IMR-90 (cell line): ENCODE measurements around the gene ZNF677. TPM values are rescaled to one million over a fixed set of nuclear protein-coding genes. Genes with fewer than 3 reads are reported as not detected.

Source experiments
- ATAC-seq: fragments of 200-7000 bp; cut with Tn5 transposase; 2 replicates; pipeline ENCODE4 v1.9.1; 2020; ENCODE audit warnings: low read depth, mild to moderate bottlenecking, moderate library complexity
- BruUV-seq: library from RNA; stranded (reverse); fragments of 400-500 nt; replicated peaks from 2 replicates; lab custom pipeline; 2021; lab: Mats Ljungman, UMichigan
- CTCF ChIA-PET: fragments of 300-600 bp; formaldehyde crosslinking; extraction: SDS; loops from one replicate; lab custom pipeline; 2021; ENCODE audit warnings: antibody characterized with exemption; lab: Yijun Ruan, JAX
- POLR2A ChIA-PET: fragments of 300-600 bp; sonication (Branson Sonifier 250); formaldehyde crosslinking; loops from one replicate; lab custom pipeline; 2022; ENCODE audit warnings: antibody characterized with exemption; ENCODE audit not compliant: unreplicated experiment; lab: Charles Lee
- DNase-seq: peaks from one replicate; pipeline ENCODE4 v3.0.0; 2013
- H2AFZ ChIP-seq: replicated peaks from 2 replicates; pipeline ENCODE3; 2013; ENCODE audit warnings: low read length, mild to moderate bottlenecking; ENCODE audit not compliant: poor library complexity
- H2AK5ac ChIP-seq: 2 replicates; pipeline ENCODE4 v1.6.1; 2013; ENCODE audit warnings: low read depth, low read length, inconsistent platforms
- H2AK9ac ChIP-seq: replicated peaks from 2 replicates; pipeline ENCODE3; 2013; ENCODE audit warnings: mild to moderate bottlenecking, low read depth, low read length, moderate library complexity; ENCODE audit not compliant: poor library complexity
- H2BK120ac ChIP-seq: 2 replicates; pipeline ENCODE4 v1.6.1; 2013; ENCODE audit warnings: low read depth, low read length, inconsistent platforms
- H2BK15ac ChIP-seq: 3 replicates; pipeline ENCODE4 v1.6.1; 2013; ENCODE audit warnings: low read depth, low read length, inconsistent platforms
- H2BK20ac ChIP-seq: 2 replicates; pipeline ENCODE4 v1.6.1; 2013; ENCODE audit warnings: low read depth, mild to moderate bottlenecking, inconsistent platforms, low read length, moderate library complexity
- H2BK5ac ChIP-seq: 2 replicates; pipeline ENCODE4 v1.6.1; 2013; ENCODE audit warnings: mild to moderate bottlenecking, low read depth, low read length, inconsistent platforms; ENCODE audit not compliant: poor library complexity, severe bottlenecking
- H3K14ac ChIP-seq: replicated peaks from 2 replicates; pipeline ENCODE4 v1.6.1; 2013; ENCODE audit warnings: low read depth, low read length, inconsistent platforms
- H3K18ac ChIP-seq: 2 replicates; pipeline ENCODE4 v1.6.1; 2013; ENCODE audit warnings: low read depth, low read length, control low read depth
- H3K23ac ChIP-seq: 2 replicates; pipeline ENCODE4 v1.6.1; 2013; ENCODE audit warnings: low read depth, low read length, inconsistent platforms
- H3K27ac ChIP-seq: 2 replicates; pipeline ENCODE4 v1.5.1; 2013; ENCODE audit warnings: mild to moderate bottlenecking, control low read depth, low read length; ENCODE audit not compliant: insufficient read depth
- H3K27me3 ChIP-seq: 2 replicates; pipeline ENCODE4 v1.6.1; 2013; ENCODE audit warnings: low read length; ENCODE audit not compliant: control insufficient read depth, insufficient read depth
- H3K36me3 ChIP-seq: 2 replicates; pipeline ENCODE4 v1.6.1; 2013; ENCODE audit warnings: low read length, mixed read lengths; ENCODE audit not compliant: control insufficient read depth, insufficient read depth
- H3K4ac ChIP-seq: 2 replicates; pipeline ENCODE4 v1.6.1; 2013; ENCODE audit warnings: low read depth, low read length, inconsistent platforms
- H3K4me1 ChIP-seq: 2 replicates; pipeline ENCODE4 v1.6.1; 2013; ENCODE audit warnings: low read length, mixed read lengths; ENCODE audit not compliant: control insufficient read depth, insufficient read depth
- H3K4me2 ChIP-seq: 2 replicates; pipeline ENCODE4 v1.6.1; 2013; ENCODE audit warnings: low read depth, mild to moderate bottlenecking, control low read depth, low read length, moderate library complexity
- H3K4me3 ChIP-seq: 2 replicates; pipeline ENCODE4 v1.5.1; 2013; ENCODE audit warnings: low read depth, mild to moderate bottlenecking, control low read depth, low read length, moderate library complexity; ENCODE audit not compliant: insufficient read depth
- H3K56ac ChIP-seq: 2 replicates; pipeline ENCODE4 v1.6.1; 2013; ENCODE audit warnings: low read length, inconsistent platforms; ENCODE audit not compliant: insufficient read depth; ENCODE audit errors: extremely low read depth
- H3K79me1 ChIP-seq, 2 experiments: 2 replicates each; pipeline ENCODE4 v1.6.1; 2013; ENCODE audit warnings: low read length in 2 of 2, inconsistent platforms in 1 of 2, low read depth in 1 of 2
- H3K9ac ChIP-seq: 2 replicates; pipeline ENCODE4 v1.6.1; 2013; ENCODE audit warnings: low read depth, low read length, control low read depth
- H3K9me1 ChIP-seq: 2 replicates; pipeline ENCODE4 v1.6.1; 2013; ENCODE audit warnings: low read length, inconsistent platforms; ENCODE audit not compliant: insufficient read depth
- H3K9me3 ChIP-seq: 2 replicates; pipeline ENCODE4 v1.6.1; 2013; ENCODE audit warnings: low read length; ENCODE audit not compliant: control insufficient read depth, insufficient read depth
- H4K20me1 ChIP-seq: 2 replicates; pipeline ENCODE4 v1.6.1; 2013; ENCODE audit warnings: low read length, inconsistent platforms; ENCODE audit not compliant: insufficient read depth
- H4K5ac ChIP-seq: 2 replicates; pipeline ENCODE4 v1.6.1; 2013; ENCODE audit warnings: mild to moderate bottlenecking, low read depth, low read length, control low read depth
- H4K8ac ChIP-seq, 2 experiments: 2 replicates each; pipeline ENCODE4 v1.6.1; 2013; ENCODE audit warnings: low read depth in 2 of 2, low read length in 2 of 2, control low read depth in 1 of 2, inconsistent platforms in 1 of 2
- H4K91ac ChIP-seq: 2 replicates; pipeline ENCODE4 v1.6.1; 2013; ENCODE audit warnings: low read depth, low read length, inconsistent platforms; ENCODE audit not compliant: insufficient read depth
- POLR2A ChIP-seq: IDR thresholded peaks from 2 replicates; pipeline ENCODE4 v1.6.1; 2012; ENCODE audit warnings: mild to moderate bottlenecking, low read depth, low read length
- SMC3 ChIP-seq: fragments of 150-350 bp; IDR thresholded peaks from 2 replicates; pipeline ENCODE4 v1.6.1; 2016; ENCODE audit warnings: low read depth, mild to moderate bottlenecking, antibody characterized with exemption, low read length, moderate library complexity
- WGBS, 2 experiments: methylation state at CpG; one replicate each; pipeline versions ENCODE4 v1.1.5 to v1.1.7; 2013; ENCODE audit warnings: missing lambda C conversion rate in 2 of 2; ENCODE audit not compliant: insufficient read length in 1 of 2; ENCODE audit errors: extremely low coverage in 2 of 2; 5-methylcytosine and 5-hydroxymethylcytosine counted together
- dilution Hi-C: fragments of 300-500 bp; cut with HindIII; formaldehyde crosslinking; loops from one replicate; pipeline ENCODE4 v1.14.3; 2018; ENCODE audit warnings: low sequenced_read_pairs; ENCODE audit not compliant: unreplicated experiment
- in situ Hi-C: fragments of 300-500 bp; cut with MboI; formaldehyde crosslinking; loops from 3 replicates; pipeline ENCODE4 v1.14.3; 2019; ENCODE audit warnings: low sequenced_read_pairs, inconsistent platforms, mixed read lengths
- intact Hi-C: fragments of 100-400 bp; cut with micrococcal nuclease; formaldehyde crosslinking; loops from 2 replicates; pipeline ENCODE4 v1.10.0; 2022
- polyA plus RNA-seq, 3 experiments: library from polyadenylated mRNA; depleted of rRNA; stranded (reverse); fragments of >200 nt; gene quantifications; 2 replicates each; pipeline ENCODE4 v1.2.3, GENCODE V29; 2012; ENCODE audit warnings: low replicate concordance in 1 of 3
- total RNA-seq: library from RNA; depleted of rRNA; stranded (reverse); fragments of >200 nt; gene quantifications from 2 replicates; pipeline ENCODE4 v1.2.3, GENCODE V29; 2012
- TF ChIP-seq, protein P1 (sequence below): conservative IDR thresholded peaks from 2 replicates; pipeline ENCODE4 v1.5.1; 2012; ENCODE audit warnings: mild to moderate bottlenecking, low read depth, low read length, improper control_type of control experiment

ZNF677 gene
- total and polyA plus RNA-seq, 2 of the 4 experiments (the other 2 are of a cell fraction), result 6.8 to 7.0 TPM

DNA sequence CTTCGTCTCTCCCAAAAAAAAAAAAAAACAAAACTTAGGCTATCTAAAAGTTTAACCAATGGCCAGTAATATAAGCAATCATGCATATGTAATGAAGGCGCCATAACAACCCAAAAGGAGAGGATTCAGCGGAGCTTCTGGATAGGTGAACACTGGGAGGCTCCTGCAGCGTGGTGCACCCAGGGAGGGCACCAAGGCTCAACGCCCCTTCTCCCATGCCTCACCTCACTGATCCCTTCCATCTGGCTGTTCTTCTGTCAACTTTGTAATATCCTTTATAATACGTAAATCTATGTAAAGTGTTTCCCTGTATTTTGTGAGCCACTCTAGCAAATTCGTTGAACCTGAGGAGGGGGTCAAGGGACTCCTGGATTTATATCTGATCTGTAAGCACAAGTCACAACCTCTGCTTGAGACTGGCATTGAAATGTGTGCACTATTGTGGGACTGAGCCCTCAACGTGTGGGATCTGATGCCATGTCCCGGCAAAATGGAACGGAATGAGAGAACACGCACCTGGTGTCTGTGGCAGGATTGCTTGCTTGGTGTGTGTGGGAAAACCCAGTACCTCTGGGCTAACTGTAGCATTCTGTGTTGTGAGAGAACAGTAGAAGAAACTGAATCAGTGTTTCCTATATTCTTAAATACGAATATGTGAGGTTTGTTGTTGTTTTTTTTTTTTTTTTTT, 61.0 kb downstream of the ZNF677 start:
- TF ChIP-seq POLR2A (no peak), SMC3 (no peak)
- TF ChIP-seq, protein P1, sequence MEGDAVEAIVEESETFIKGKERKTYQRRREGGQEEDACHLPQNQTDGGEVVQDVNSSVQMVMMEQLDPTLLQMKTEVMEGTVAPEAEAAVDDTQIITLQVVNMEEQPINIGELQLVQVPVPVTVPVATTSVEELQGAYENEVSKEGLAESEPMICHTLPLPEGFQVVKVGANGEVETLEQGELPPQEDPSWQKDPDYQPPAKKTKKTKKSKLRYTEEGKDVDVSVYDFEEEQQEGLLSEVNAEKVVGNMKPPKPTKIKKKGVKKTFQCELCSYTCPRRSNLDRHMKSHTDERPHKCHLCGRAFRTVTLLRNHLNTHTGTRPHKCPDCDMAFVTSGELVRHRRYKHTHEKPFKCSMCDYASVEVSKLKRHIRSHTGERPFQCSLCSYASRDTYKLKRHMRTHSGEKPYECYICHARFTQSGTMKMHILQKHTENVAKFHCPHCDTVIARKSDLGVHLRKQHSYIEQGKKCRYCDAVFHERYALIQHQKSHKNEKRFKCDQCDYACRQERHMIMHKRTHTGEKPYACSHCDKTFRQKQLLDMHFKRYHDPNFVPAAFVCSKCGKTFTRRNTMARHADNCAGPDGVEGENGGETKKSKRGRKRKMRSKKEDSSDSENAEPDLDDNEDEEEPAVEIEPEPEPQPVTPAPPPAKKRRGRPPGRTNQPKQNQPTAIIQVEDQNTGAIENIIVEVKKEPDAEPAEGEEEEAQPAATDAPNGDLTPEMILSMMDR, result no peak
- peak overlapping the region; percentile 76 for H3K4me2 ChIP-seq
- BruUV-seq, result no TSS peak
- H4K91ac ChIP-seq, result no peak overlapping the region
- no peaks in the 10 kb centered on the region for H4K20me1 ChIP-seq
- ATAC-seq (no peak), DNase-seq (no peak)
- no peak overlapping the region for H3K4ac ChIP-seq
- H3K56ac ChIP-seq, result no peak overlapping the region
- in situ Hi-C loops, result no loop called here
- dilution Hi-C loops, result no loop called here
- H3K9ac ChIP-seq, result no peak overlapping the region
- H2AFZ ChIP-seq, result peak overlapping the region; percentile 53
- no peak overlapping the region for H3K14ac ChIP-seq
- peaks cover 7% of the 10 kb centered on the region; the same call in 1 of the 2 replicates for H3K9me3 ChIP-seq
- H3K23ac ChIP-seq, result no peak overlapping the region
- peaks cover 8% of the 10 kb centered on the region for H3K36me3 ChIP-seq
- H3K79me1 ChIP-seq, result peaks cover 8 to 15% of the 10 kb centered on the region in 2 experiments; a peak in 3 of 4 replicates
- H4K5ac ChIP-seq, result peak overlapping the region; percentile 15; the same call in 1 of the 2 replicates
- no peak overlapping the region for H2BK5ac ChIP-seq
- H3K27me3 ChIP-seq, result no peaks in the 10 kb centered on the region
- H2AK9ac ChIP-seq, result no peak overlapping the region
- H2BK20ac ChIP-seq, result no peak overlapping the region
- no peaks in the 10 kb centered on the region for H3K9me1 ChIP-seq
- ChIA-PET CTCF (interaction anchor here (0.7 to 0.9 kb wide), 2 partner anchors 10 to 1326 kb away, joined by 3 read pairs; no protein-coding TSS in a partner anchor), POLR2A (interaction anchor here (0.5 kb wide), 1 partner anchor 173 kb away, joined by 9 read pairs; no protein-coding TSS in a partner anchor)
- no peak overlapping the region for H2BK120ac ChIP-seq
- H3K4me3 ChIP-seq, result peak overlapping the region; percentile 26; the same call in 1 of the 2 replicates
- peak overlapping the region; percentile 16; the same call in 1 of the 2 replicates for H2AK5ac ChIP-seq
- H3K18ac ChIP-seq, result no peak overlapping the region
- WGBS, 2 experiments, result 89% methylated on average over 1 of the region's 12 CpGs; no CpG with 5 or more reads in 1 of the 2 experiments
- intact Hi-C loops, result loop anchor here (10.0 kb wide), 5 partner anchors 199 to 831 kb away; partner anchors contain the start of gene ZNF765
- no peak overlapping the region for H3K27ac ChIP-seq
- H2BK15ac ChIP-seq, result no peak overlapping the region
- H3K4me1 ChIP-seq, result peaks cover 6% of the 10 kb centered on the region; the same call in 1 of the 2 replicates
- H4K8ac ChIP-seq, result no peak overlapping the region; a peak in 2 of 4 replicates
